Muscle of arm (tissue), 14 donors: Measurements from ENCODE around the gene RB1. TPM values are rescaled to one million over a fixed set of nuclear protein-coding genes. Genes with fewer than 3 reads are reported as not detected.

Source experiments
- DNase-seq: peaks from one replicate; pipeline ENCODE4 v3.0.0-alpha.2; 2013
- long read RNA-seq, 11 donors: transcript quantifications; one replicate each; lab custom pipeline, GENCODE V29; 2026
- polyA plus RNA-seq, 12 donors: library from polyadenylated mRNA; unstranded; fragments of 120-200 nt; gene quantifications; one replicate each; pipeline ENCODE4 v1.2.1, GENCODE V29; 2013; ENCODE audit not compliant: insufficient read length in 12 of 12

The RB1 gene
- 10 to 100 TPM in 11 of 12 donors, not detected in 1; 37.2 to 83.6 (median 68.5) TPM for polyA plus RNA-seq
- long read RNA-seq, donor 1, partial matches to known transcripts = 0 of 2 reads
- long read RNA-seq, donor 1, other reads (novel, unspliced or antisense) = 0 of 2 reads
- long read RNA-seq, donor 2, full-length matches to known transcripts = 12 of 23 reads
- long read RNA-seq, donor 2, partial matches to known transcripts = 11 of 23 reads
- long read RNA-seq, donor 2, other reads (novel, unspliced or antisense) = 0 of 23 reads
- long read RNA-seq, donor 3, full-length matches to known transcripts = 7 of 7 reads
- long read RNA-seq, donor 3, partial matches to known transcripts = 0 of 7 reads
- long read RNA-seq, donor 3, other reads (novel, unspliced or antisense) = 0 of 7 reads
- long read RNA-seq, donor 4, full-length matches to known transcripts = 2 of 2 reads
- long read RNA-seq, donor 4, partial matches to known transcripts = 0 of 2 reads
- long read RNA-seq, donor 4, other reads (novel, unspliced or antisense) = 0 of 2 reads
- long read RNA-seq, donor 5, full-length matches to known transcripts = 13 of 30 reads
- long read RNA-seq, donor 5, partial matches to known transcripts = 10 of 30 reads
- long read RNA-seq, donor 5, other reads (novel, unspliced or antisense) = 7 of 30 reads
- long read RNA-seq, donor 6, full-length matches to known transcripts = 4 of 4 reads
- long read RNA-seq, donor 6, partial matches to known transcripts = 0 of 4 reads
- long read RNA-seq, donor 6, other reads (novel, unspliced or antisense) = 0 of 4 reads
- long read RNA-seq, donor 7, partial matches to known transcripts = 34 of 38 reads
- long read RNA-seq, donor 7, other reads (novel, unspliced or antisense) = 0 of 38 reads
- long read RNA-seq, donor 8, full-length matches to known transcripts = 12 of 23 reads
- long read RNA-seq, donor 8, partial matches to known transcripts = 11 of 23 reads
- long read RNA-seq, donor 8, other reads (novel, unspliced or antisense) = 0 of 23 reads
- long read RNA-seq, donor 9, full-length matches to known transcripts = 4 of 4 reads
- long read RNA-seq, donor 9, partial matches to known transcripts = 0 of 4 reads
- long read RNA-seq, donor 9, other reads (novel, unspliced or antisense) = 0 of 4 reads
- long read RNA-seq, donor 10, full-length matches to known transcripts = 10 of 15 reads
- long read RNA-seq, donor 10, partial matches to known transcripts = 5 of 15 reads
- long read RNA-seq, donor 10, other reads (novel, unspliced or antisense) = 0 of 15 reads
- long read RNA-seq, donor 11, full-length matches to known transcripts = 10 of 10 reads
- long read RNA-seq, donor 11, partial matches to known transcripts = 0 of 10 reads
- long read RNA-seq, donor 11, other reads (novel, unspliced or antisense) = 0 of 10 reads

DNA sequence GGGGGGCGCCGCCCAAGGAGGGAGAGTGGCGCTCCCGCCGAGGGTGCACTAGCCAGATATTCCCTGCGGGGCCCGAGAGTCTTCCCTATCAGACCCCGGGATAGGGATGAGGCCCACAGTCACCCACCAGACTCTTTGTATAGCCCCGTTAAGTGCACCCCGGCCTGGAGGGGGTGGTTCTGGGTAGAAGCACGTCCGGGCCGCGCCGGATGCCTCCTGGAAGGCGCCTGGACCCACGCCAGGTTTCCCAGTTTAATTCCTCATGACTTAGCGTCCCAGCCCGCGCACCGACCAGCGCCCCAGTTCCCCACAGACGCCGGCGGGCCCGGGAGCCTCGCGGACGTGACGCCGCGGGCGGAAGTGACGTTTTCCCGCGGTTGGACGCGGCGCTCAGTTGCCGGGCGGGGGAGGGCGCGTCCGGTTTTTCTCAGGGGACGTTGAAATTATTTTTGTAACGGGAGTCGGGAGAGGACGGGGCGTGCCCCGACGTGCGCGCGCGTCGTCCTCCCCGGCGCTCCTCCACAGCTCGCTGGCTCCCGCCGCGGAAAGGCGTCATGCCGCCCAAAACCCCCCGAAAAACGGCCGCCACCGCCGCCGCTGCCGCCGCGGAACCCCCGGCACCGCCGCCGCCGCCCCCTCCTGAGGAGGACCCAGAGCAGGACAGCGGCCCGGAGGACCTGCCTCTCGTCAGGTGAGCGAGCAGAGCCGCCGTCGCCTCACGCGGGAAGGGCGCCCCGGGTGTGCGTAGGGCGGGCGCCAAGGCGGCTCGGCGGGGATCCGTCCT is at the start of gene RB1:
Gene RB1, plus strand, starts transcription at position 393 of the 784 bp plus-strand sequence. Its CDS starts 162 bp downstream, at position 555.
- DNase-seq = peak; percentile 92

DNA sequence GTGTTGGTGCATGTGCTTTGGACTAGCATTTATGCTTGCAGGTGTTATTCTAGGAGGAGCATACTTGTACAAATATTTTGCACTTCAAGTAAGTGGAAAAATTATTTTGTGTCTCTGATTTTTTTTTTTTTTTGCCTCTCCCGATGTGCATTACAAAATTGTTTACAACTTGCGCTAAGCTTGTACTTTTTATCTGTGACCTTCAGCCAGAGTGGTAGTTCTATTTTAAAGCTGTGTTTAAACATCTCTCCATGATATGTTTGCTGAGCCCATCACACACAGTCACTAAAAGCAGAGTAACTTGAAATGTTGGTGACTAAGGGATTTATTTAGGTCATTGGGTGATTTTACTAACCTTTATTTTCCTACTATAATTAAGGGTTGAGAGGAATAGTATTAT is 49.7 kb upstream of the RB1 start:
- DNase-seq = no peak

DNA sequence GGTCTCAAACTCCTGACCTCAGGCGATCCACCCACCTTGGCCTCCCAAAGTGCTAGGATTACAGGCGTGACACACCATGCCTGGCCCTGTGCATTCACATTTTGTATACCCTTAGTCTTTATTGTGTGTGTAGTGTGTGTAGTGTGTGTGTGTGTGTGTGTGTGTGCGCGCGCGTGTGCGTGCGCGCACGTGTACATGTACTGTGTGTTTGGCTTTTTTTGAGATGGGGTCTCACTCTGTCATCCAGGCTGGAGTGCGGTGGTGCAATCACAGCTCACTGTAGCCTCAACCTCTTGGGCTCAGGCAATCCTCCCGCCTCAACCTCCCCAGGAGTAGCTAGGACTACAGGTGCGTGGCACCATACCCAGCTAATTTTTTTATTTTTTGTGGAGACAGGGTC is 48.5 kb upstream of the RB1 start:
- no peak for DNase-seq

DNA sequence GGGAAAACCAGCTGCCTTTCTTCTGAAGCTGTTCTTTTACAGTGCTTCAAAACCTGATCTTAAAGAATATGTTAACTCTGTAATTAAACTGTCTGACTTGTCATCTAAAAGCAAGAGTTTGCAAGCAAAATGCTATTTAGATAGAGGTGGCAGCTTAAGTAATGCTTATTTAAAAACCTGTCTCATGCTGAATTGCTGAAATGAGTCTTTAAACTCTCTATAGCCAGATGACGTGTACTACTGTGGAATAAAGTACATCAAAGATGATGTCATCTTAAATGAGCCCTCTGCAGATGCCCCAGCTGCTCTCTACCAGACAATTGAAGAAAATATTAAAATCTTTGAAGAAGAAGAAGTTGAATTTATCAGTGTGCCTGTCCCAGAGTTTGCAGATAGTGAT is 47.6 kb upstream of the RB1 start:
- no peak for DNase-seq

DNA sequence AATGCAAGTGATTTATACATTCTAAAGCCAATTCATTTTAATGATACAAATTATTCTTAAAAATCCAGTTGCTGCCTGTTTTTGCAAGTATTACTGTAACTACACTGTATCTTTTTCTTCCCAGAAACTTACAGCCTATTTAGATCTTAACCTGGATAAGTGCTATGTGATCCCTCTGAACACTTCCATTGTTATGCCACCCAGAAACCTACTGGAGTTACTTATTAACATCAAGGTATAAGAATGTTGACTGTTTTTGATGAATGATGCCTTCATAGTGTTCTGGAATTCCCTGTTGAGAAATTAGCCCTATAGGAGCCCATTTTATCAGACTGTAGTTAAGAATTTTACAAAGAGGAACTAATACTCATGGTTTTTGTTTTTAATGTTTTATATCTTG is 45.5 kb upstream of the RB1 start:
- DNase-seq = no peak

DNA sequence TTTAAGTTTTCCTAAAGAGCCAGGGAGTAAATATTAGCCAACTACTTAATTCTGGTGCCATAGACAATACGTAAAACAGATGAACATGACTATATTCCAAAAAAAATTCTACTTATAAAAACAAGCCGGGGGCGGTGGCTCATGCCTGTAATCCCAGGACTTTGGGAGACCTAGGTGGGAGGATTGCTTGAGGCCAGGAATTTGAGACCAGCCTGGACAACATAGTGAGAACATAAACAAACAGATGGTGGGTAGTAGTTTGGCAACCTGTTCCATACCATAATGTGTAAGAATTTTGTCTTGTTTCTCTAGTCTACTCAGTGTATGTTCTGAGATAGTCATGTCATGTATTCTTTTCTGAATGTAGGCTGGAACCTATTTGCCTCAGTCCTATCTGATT is 45.1 kb upstream of the RB1 start:
- no peak for DNase-seq

DNA sequence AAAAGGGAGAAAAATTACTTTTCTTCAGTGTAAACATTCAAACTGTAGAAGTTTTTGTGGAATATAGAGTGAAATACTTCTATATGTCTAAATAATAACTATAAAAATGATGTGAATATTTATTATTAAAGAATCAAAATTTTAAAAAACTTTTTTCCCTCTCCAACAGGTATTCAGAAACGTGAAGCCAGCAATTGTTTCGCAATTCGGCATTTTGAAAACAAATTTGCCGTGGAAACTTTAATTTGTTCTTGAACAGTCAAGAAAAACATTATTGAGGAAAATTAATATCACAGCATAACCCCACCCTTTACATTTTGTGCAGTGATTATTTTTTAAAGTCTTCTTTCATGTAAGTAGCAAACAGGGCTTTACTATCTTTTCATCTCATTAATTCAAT is 42.6 kb upstream of the RB1 start:
- no peak for DNase-seq

DNA sequence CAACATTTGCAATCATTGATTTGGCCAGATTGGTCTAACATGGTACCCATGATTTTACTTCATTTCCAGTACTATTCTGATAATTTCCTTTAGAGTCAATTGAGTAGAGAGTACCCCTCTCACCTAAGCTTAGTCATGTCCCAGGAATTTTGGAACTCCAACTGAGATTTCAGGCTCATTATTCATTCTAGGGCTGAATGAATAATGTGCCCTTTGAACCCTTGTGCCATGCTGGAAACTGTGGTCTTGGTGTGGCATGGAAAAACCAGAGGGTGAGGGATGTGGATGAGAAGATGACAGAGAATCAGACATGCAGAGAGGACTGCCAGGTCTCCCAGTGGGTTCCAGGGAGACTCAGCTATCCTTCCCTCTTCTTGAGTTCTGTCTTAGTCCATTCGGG is 40.4 kb upstream of the RB1 start:
- DNase-seq = no peak

DNA sequence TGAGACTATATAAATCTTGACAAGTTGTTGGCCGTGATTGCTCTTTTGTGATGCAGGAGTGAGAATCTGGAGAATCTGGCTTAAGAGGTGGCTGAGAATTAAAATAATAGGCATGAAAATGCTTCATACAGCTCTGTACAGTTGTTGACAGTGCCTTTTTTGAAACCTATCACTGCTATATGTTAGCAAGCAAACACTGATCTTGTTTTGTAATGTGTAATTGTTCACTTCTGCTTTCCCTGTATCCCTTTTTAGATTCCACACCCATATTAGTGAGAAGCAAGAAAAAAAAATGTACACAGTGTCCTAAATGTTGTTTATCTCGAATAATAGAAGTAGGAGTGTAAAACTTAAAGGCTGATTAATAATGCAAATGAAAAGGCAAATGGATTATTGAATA is 39.5 kb upstream of the RB1 start:
- no peak for DNase-seq

DNA sequence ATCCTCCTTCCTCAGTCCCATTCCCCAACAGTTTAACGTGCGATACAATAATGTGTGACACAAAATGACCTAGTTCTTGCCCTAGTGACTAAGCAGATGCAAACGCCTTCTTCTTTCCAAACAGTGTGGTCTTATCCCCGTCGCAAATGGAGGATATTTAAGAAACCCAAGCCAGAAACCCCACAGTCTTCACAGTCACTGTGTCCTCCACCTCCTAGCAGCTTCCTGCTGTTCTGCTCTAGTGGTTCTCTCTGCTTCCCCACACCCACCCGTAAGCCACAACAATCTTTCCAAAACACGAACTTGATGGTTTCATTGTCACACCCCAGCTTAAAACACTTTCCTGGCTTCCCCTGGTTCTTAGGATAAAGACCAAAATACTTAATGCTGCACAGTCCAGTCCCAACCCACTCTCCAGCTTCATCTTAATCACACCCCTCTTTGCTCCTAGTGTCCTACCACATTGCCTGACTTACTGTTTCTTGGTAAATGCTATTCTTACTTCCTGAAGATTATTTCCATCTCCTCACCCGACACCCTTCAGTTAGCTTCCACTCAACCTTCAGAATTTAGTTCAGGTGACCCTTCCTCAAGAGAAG is 38.2 kb upstream of the RB1 start:
- DNase-seq = no peak

DNA sequence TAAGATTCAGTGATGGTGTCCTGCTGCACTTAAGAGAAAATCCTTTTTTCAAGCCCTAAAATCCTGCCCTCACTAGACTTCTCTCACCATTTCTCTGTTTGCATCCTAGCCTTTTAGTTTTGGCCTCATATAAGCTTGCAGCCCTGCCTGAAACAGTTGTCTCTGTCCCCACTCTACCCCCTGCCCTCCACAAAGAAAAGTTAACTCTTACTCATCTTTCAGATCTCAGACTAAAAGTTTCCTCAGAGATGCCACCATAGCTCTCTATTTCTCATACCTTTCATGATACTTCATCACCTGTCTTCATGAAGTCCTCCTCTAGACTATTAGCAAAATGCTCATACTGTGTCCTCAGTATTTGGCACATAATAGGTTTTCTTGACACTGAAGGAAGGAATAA is 37.4 kb upstream of the RB1 start:
- no peak for DNase-seq

DNA sequence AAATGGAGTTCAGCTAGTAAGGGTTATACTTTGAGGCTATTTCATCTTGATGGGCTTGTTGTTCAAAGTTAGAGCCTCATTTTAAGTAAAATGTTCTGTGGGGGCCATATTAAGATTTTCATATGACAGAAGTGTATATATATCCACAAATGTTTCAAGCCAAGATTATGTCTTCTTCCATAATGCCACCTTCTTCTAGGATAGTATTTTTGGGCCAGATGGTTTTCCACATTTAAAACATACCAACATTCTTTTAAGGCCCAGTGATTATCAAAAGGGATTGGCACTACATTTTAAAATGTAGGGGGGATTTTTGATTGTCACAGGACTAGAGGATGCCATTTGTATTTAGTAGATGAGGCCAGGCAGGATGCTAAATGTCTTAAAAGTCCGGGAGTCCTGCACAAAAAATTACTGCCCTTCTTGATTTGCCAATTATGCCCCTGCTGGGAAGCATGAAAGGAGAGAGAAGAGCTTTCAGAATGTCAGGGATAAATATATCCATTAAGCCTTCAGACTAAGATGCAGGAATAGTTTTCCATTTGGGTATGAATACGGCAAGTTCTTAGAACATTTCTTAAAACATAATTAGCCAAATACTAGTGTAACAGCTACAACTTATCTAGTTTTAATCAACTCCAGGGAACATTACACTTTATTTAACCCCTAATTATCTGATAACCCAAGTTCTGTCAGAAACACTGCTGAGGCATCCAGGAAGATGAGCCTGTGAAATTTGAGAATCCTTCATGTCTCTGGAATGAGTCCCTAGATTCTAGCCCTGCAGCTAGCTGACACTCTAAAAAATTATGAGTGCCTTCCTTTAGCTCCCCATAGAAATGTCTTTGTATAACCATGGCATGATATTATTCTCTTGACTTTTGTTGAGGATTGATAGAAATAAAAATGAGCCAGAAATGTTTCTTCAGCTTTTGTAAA is 36.6 kb upstream of the RB1 start:
- no peak for DNase-seq

DNA sequence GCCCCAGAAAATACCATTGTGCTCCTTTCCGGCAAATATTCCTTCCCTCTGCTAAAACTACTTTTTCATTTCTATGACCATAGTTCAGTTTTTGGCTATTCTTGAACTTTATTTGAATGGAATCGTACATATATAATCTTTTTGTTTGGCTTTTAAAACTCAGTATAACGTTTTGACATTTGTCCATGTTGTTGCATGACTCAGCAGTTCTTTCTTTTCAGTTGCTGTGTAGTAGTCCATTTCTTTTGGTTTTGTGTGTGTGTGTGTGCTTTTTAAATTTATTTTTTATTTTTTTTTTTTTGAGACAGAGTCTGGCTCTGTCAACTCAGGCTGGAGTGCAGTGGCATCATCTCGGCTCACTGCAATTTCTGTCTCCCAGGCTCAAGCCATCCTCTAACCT is 35.5 kb upstream of the RB1 start:
- DNase-seq = no peak

DNA sequence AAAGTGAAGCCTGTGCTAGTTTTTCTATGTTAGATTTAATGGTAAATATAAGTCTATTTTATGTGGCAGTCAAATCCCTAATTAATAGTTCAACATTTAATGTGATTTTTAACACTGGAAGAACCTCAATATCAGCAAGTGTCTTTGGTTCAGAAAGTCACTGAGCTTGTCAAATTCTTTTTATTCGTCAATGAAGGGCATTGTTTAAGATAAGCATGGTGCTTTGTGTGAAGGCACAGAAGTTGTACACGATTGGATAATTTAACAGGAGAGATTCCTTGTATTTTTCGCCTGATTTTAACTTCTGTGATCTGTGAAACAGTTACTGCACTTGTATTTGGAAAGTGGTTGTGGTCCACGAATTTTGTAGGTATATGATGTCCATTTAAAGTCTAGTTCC is 30.2 kb upstream of the RB1 start:
- DNase-seq = no peak

DNA sequence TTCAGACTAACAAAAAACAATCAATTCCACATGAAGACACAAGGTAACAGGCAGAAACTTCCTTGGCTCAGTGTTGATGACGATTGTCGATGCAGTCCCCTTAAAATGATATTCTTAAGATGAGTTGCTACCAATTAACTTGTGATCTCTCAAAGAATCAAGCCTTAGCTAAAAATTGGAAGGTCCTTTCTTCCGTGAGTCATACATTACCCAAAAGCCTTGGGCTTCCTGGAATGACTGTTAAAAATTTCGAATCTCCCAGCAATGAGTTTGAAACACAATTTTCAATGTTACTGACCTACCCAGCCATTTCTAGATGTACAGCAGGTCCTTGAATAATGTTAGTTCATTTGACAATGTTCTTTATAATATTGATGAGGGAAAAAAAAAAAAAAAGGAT is 28.0 kb upstream of the RB1 start:
- DNase-seq = no peak

DNA sequence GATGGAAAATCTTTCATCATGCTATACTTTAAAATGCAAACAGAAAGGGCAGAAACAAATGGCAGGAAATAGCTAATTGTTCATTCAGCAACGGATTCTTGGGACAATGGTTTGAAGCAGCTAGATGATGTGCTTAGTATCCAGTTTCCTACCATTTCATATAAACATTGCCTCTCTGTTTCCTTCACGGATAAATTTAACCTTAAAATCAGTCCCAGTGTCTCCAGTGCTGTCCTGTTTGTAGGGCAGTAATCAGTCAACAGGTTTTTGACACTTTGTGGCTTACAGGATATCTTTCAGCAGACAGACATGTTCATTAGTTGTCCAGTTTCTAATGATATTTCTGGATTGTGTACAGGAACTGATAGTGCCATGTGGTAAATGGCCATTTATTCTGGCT is 24.7 kb upstream of the RB1 start:
- DNase-seq = no peak

DNA sequence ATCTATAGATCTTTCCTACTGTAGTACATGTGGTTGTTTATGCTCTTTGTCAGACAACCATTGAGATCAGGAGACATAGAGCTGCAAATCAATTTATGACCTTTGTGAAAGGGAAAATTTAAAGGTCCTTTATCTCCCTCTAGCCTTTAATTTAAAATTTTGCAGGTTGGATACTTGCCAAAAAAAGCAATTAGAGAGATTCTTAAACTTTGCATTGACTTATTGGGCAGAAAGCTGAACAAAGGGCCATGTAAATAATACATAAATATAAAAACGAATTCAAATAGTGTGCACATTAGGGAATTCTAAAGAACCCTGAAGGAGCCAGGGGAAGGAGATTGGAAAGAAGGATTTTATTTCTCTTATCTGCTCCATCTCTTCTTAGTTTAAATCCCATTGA is 22.0 kb upstream of the RB1 start:
- no peak for DNase-seq

DNA sequence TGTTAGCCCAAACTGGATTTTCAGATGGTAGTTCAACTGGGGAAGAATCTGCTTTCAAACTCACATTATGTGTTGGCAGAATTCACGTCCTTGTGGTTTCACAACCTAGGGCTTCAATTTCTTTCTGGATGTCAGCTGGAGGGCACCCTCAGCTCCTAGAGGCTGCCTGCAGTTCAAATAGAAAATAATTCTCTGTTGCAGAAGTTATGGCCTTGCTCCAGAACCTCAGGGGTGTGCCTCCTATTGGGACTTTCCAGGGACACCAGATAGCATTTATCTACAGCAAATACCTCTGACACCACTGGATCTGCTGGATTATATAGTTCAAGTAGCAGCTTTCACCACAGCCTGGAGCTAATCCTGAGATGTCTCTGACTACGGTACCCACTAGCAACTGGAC is 11.8 kb upstream of the RB1 start:
- DNase-seq = no peak

DNA sequence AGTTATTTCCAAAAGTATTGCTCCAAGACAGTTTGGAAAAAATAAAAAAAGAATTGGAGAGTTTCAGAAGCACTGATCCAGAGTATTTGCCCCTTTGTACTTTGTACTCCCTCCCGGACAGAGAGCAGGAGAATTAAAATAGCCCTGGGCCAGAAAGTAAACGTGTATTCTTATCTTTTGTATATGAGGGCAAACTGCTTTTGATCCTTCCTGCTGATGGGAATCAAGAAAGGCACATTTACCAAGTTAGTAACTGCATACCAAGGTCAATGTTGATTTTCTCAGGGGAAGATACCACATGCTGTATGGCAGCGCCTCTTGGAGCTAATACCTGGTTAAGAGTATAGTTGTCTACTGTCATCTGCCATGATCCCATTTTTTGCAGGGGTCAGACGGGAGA is 10.9 kb upstream of the RB1 start:
- no peak for DNase-seq

DNA sequence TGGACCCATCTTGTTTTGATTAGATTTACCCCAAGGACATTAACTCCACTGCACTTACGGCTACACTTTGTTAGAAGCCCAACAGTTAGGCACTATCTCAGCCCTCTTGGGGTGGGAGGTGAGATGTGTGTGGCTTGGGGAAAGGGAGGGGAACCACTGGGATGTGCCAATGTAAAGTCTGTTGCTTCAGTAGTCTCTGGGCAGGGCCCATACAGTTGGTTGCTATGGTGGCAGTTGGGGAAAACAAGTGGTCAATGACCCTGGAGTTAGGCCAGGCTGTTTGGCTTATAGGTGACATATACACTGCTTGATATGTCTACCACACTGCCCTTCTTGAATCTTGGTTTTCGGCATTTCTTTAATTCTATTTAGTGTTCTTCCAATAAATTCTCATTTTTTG is 8.9 kb upstream of the RB1 start:
- DNase-seq = no peak
